Mesenchymal stem cell (in vitro differentiated cells and primary cell): ENCODE data around the gene FRY.

Experiments used
- DNase-seq: peaks from one replicate; pipeline ENCODE4 v3.0.0-alpha.2; 2013
- H2AFZ ChIP-seq: one replicate; pipeline ENCODE4 v1.6.1; 2013; ENCODE audit warnings: low read depth, mild to moderate bottlenecking, control low read depth, inconsistent platforms, low read length, moderate library complexity
- H2AK5ac ChIP-seq: 2 replicates; pipeline ENCODE4 v1.6.1; 2013; ENCODE audit warnings: low read length, moderate library complexity, mild to moderate bottlenecking, inconsistent platforms; ENCODE audit not compliant: severe bottlenecking
- H2BK120ac ChIP-seq: one replicate; pipeline ENCODE4 v1.6.1; 2013; ENCODE audit warnings: low read depth, mild to moderate bottlenecking, inconsistent platforms, low read length, moderate library complexity
- H2BK12ac ChIP-seq, 2 experiments: one replicate each; pipeline ENCODE4 v1.6.1; 2013; ENCODE audit warnings: inconsistent platforms in 2 of 2, low read length in 2 of 2, mild to moderate bottlenecking in 2 of 2, moderate library complexity in 2 of 2, control low read depth in 1 of 2
- H2BK15ac ChIP-seq: one replicate; pipeline ENCODE4 v1.6.1; 2013; ENCODE audit warnings: mild to moderate bottlenecking, low read depth, inconsistent platforms; ENCODE audit not compliant: poor library complexity, severe bottlenecking
- H2BK5ac ChIP-seq: 2 replicates; pipeline ENCODE4 v1.6.1; 2013; ENCODE audit warnings: low read depth, mild to moderate bottlenecking, low read length, control low read depth, inconsistent platforms; ENCODE audit not compliant: poor library complexity, severe bottlenecking
- H3K14ac ChIP-seq, 2 experiments: one replicate each; pipeline ENCODE4 v1.6.1; 2013; ENCODE audit warnings: inconsistent platforms in 2 of 2, low read length in 2 of 2, control low read depth in 1 of 2, mild to moderate bottlenecking in 1 of 2, moderate library complexity in 1 of 2
- H3K18ac ChIP-seq, 2 experiments: one replicate each; pipeline ENCODE4 v1.6.1; 2013; ENCODE audit warnings: inconsistent platforms in 2 of 2, low read length in 2 of 2, control low read depth in 1 of 2, low read depth in 1 of 2, mild to moderate bottlenecking in 1 of 2
- H3K23ac ChIP-seq, 2 experiments: one replicate each; pipeline ENCODE4 v1.6.1; 2013; ENCODE audit warnings: inconsistent platforms in 2 of 2, low read length in 2 of 2, mild to moderate bottlenecking in 2 of 2, moderate library complexity in 2 of 2, control low read depth in 1 of 2
- H3K27ac ChIP-seq: 2 replicates; pipeline ENCODE4 v1.5.1; 2013; ENCODE audit warnings: mild to moderate bottlenecking, moderate library complexity, low read length, control low read depth, inconsistent platforms; ENCODE audit not compliant: poor library complexity, severe bottlenecking
- H3K27me3 ChIP-seq, 2 experiments: 2 replicates each; pipeline versions ENCODE4 v1.6.1 to v1.7.0; 2013; ENCODE audit warnings: low read length in 2 of 2, mild to moderate bottlenecking in 2 of 2, moderate library complexity in 2 of 2, control low read depth in 1 of 2, inconsistent platforms in 1 of 2; ENCODE audit not compliant: control insufficient read depth in 1 of 2, insufficient read depth in 1 of 2
- H3K36me3 ChIP-seq, 2 experiments: 2 replicates each; pipeline versions ENCODE4 v1.6.1 to v1.7.0; 2013; ENCODE audit warnings: low read length in 2 of 2, control low read depth in 1 of 2, inconsistent platforms in 1 of 2, low read depth in 1 of 2, mild to moderate bottlenecking in 1 of 2; ENCODE audit not compliant: insufficient read depth in 2 of 2, control insufficient read depth in 1 of 2
- H3K4ac ChIP-seq, 2 experiments: one replicate each; pipeline ENCODE4 v1.6.1; 2013; ENCODE audit warnings: inconsistent platforms in 2 of 2, low read length in 2 of 2, mild to moderate bottlenecking in 2 of 2, moderate library complexity in 2 of 2, control low read depth in 1 of 2, low read depth in 1 of 2
- H3K4me1 ChIP-seq: 2 replicates; pipeline ENCODE4 v1.6.1; 2013; ENCODE audit warnings: low read depth, low read length, control low read depth; ENCODE audit not compliant: control insufficient read depth, insufficient read depth
- H3K4me2 ChIP-seq: 2 replicates; pipeline ENCODE4 v1.6.1; 2013; ENCODE audit warnings: low read length, mild to moderate bottlenecking, inconsistent platforms; ENCODE audit not compliant: poor library complexity, severe bottlenecking
- H3K4me3 ChIP-seq, 2 experiments: 2 replicates each; pipeline versions ENCODE4 v1.5.1 to v1.7.0; 2013; ENCODE audit warnings: low read length in 2 of 2, mild to moderate bottlenecking in 2 of 2, control low read depth in 1 of 2, low read depth in 1 of 2; ENCODE audit not compliant: insufficient read depth in 1 of 2
- H3K79me1 ChIP-seq: replicated peaks from 2 replicates; pipeline ENCODE4 v1.6.1; 2013; ENCODE audit warnings: mild to moderate bottlenecking, control low read depth, low read length, inconsistent platforms; ENCODE audit not compliant: poor library complexity, severe bottlenecking
- H3K9ac ChIP-seq: 2 replicates; pipeline ENCODE4 v1.7.0; 2013; ENCODE audit warnings: mild to moderate bottlenecking, low read length, moderate library complexity
- H3K9me3 ChIP-seq: 2 replicates; pipeline ENCODE4 v1.7.0; 2013; ENCODE audit warnings: mild to moderate bottlenecking, low read length; ENCODE audit not compliant: control insufficient read depth
- H4K8ac ChIP-seq: one replicate; pipeline ENCODE4 v1.6.1; 2013; ENCODE audit warnings: inconsistent platforms, mild to moderate bottlenecking, low read length, moderate library complexity
- H4K91ac ChIP-seq: one replicate; pipeline ENCODE4 v1.6.1; 2013; ENCODE audit warnings: mild to moderate bottlenecking, low read length, inconsistent platforms
- WGBS: methylation state at CpG from one replicate; pipeline ENCODE4 v1.1.7; 2013; ENCODE audit warnings: mixed read lengths; 5-methylcytosine and 5-hydroxymethylcytosine counted together

Gene FRY

DNA sequence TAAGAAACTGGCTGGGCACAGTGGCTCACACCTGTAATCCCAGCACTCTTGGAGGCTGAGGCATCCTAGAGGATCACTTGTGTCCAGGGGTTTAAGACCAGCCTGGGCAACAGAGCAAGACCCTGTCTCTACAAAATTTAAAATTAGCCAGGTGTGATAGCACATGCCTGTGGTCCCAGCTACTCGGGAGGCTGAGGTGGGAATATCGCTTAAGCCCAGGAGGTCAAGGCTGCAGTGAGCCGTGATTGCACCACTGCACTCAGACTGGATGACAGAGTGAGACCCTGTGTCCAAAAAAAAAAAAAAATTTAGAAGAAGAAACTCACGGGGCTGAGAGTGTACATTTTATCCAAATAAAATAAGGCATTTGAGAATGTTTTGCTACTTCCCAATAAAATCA lies 224.7 kb downstream of the FRY start:
- Histone ChIP-seq H3K4ac (no peak overlapping the region), H3K23ac (no peak overlapping the region), H3K27me3 (no peaks in the 10 kb centered on the region), H3K4me3 (no peak overlapping the region), H2BK12ac (no peak overlapping the region), H3K27ac (no peak overlapping the region), H4K8ac (no peak overlapping the region), H3K9me3 (no peaks in the 10 kb centered on the region), H3K18ac (no peak overlapping the region), H2AFZ (no peak overlapping the region), H3K36me3 (peaks cover 0 to 11% of the 10 kb centered on the region in 2 experiments), H2AK5ac (no peak overlapping the region), H2BK120ac (no peak overlapping the region), H4K91ac (no peak overlapping the region), H2BK5ac (no peak overlapping the region), H3K9ac (no peak overlapping the region), H3K79me1 (no peaks in the 10 kb centered on the region), H3K14ac (no peak overlapping the region), H3K4me1 (peaks cover 1% of the 10 kb centered on the region), H2BK15ac (no peak overlapping the region), H3K4me2 (no peak overlapping the region)
- no peak for DNase-seq
- 90% methylated on average over 3 of the region's 4 CpGs for WGBS

DNA sequence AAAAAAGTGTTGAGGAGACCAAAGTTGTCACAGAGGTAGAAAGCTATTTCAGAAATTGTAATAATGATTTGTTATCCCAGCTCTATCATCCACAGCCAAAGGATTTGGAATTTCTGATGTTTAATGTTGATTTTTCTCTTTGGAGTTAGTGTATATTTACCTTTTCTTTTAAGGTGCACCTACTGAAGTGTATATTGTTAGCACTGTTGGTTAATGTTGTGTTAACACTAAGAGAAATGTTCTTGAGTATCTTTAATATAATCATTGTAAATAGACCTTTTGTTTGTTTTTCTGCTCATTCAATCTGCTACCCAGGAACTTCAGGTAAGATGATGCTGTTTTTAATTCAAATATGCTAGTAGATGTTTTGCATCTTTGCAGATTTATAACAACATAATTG lies 226.1 kb downstream of the FRY start:
- Histone ChIP-seq H2BK120ac (no peak overlapping the region), H3K9ac (no peak overlapping the region), H4K91ac (no peak overlapping the region), H4K8ac (no peak overlapping the region), H2AK5ac (no peak overlapping the region), H3K36me3 (peaks cover 0 to 8% of the 10 kb centered on the region in 2 experiments), H3K27me3 (no peaks in the 10 kb centered on the region), H2AFZ (no peak overlapping the region), H3K18ac (no peak overlapping the region), H3K27ac (no peak overlapping the region), H3K9me3 (no peaks in the 10 kb centered on the region), H2BK15ac (no peak overlapping the region), H2BK5ac (no peak overlapping the region), H3K4me2 (no peak overlapping the region), H3K4me1 (peaks cover 1% of the 10 kb centered on the region), H2BK12ac (no peak overlapping the region), H3K4ac (no peak overlapping the region), H3K79me1 (no peaks in the 10 kb centered on the region), H3K23ac (no peak overlapping the region), H3K4me3 (no peak overlapping the region), H3K14ac (no peak overlapping the region)
- DNase-seq, result no peak

DNA sequence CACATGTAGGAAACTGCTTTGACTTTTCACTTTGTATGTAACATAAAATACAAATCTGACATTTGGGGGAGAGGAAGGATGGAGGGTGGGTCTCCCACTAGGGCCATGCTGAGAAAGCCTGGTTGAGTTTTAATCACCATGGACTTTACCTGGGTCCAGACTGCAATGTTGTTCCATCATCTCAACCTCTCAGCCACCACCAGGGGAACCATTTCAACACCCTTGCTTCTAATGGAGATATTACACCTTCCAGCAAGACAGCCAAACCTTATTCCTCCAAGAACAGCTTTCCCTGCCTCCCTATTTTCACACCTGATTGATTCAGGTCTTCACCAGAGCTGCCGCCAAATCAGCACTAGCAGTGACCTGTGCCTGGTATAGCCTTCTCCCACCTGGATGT lies 227.5 kb downstream of the FRY start:
- Histone ChIP-seq H2AK5ac (peak overlapping the region; percentile 8), H3K36me3 (peaks cover 0 to under 1% of the 10 kb centered on the region in 2 experiments), H3K14ac (no peak overlapping the region), H2BK5ac (no peak overlapping the region), H2AFZ (no peak overlapping the region), H3K27ac (no peak overlapping the region), H3K4ac (no peak overlapping the region), H2BK12ac (peak overlapping the region in 1 of 2 experiments; percentile 54), H3K79me1 (no peaks in the 10 kb centered on the region), H3K9me3 (no peaks in the 10 kb centered on the region), H4K8ac (no peak overlapping the region), H3K23ac (no peak overlapping the region), H3K4me3 (no peak overlapping the region), H2BK15ac (no peak overlapping the region), H4K91ac (no peak overlapping the region), H2BK120ac (no peak overlapping the region), H3K4me2 (no peak overlapping the region), H3K18ac (no peak overlapping the region), H3K27me3 (no peaks in the 10 kb centered on the region), H3K4me1 (peaks cover 1% of the 10 kb centered on the region), H3K9ac (no peak overlapping the region)
- WGBS, result 95% methylated on average over 1 of the region's 1 CpG
- DNase-seq, result no peak

DNA sequence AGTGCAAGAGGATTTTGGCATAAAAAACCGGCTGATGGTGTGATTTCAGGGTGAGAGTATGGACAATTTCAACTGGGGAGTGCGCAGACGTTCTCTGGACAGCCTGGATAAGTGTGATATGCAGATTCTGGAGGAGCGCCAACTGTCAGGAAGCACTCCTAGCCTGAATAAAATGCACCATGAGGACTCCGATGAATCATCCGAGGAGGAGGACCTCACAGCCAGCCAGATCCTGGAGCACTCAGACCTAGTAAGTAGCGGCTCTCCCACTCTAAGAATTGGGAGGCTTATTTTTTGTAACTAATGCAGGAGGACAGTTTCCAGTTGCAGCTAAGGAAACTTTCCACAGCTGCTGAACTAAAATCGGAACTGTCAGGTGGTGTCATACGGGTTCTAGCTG lies 230.0 kb downstream of the FRY start:
- Histone ChIP-seq H3K27me3 (no peaks in the 10 kb centered on the region), H2BK15ac (no peak overlapping the region), H2AK5ac (no peak overlapping the region), H4K91ac (no peak overlapping the region), H3K4ac (no peak overlapping the region), H4K8ac (no peak overlapping the region), H2AFZ (no peak overlapping the region), H3K36me3 (peaks cover 0 to 10% of the 10 kb centered on the region in 2 experiments), H3K9me3 (no peaks in the 10 kb centered on the region), H3K4me2 (no peak overlapping the region), H3K14ac (no peak overlapping the region), H3K4me3 (no peak overlapping the region), H3K27ac (peak overlapping the region; percentile 28), H2BK5ac (no peak overlapping the region), H3K18ac (peak overlapping the region in 1 of 2 experiments; percentile 35), H3K79me1 (no peaks in the 10 kb centered on the region), H3K4me1 (peaks cover 1% of the 10 kb centered on the region), H2BK12ac (no peak overlapping the region), H2BK120ac (no peak overlapping the region), H3K23ac (no peak overlapping the region), H3K9ac (peak overlapping the region; percentile 43)
- peak; percentile 93 for DNase-seq
- 38% methylated on average over 9 of the region's 9 CpGs for WGBS
